Spleen (tissue), 11 donors: Measurements from ENCODE around the gene ASAP2. TPM values are rescaled to one million over a fixed set of nuclear protein-coding genes. Genes with fewer than 3 reads are reported as not detected.

Experiments used
- DNase-seq: peaks from one replicate; pipeline ENCODE4 v3.0.0-alpha.2; 2020
- H3K27ac ChIP-seq, 8 donors: fragments of 200-600 bp; sonication (generic) in 7 of 8; 1 replicate in 4 of 8; 2 replicates in 4 of 8; pipeline versions ENCODE4 v1.5.0 to v1.8.0; 2016 to 2021; ENCODE audit warnings: inconsistent platforms in 4 of 8, mild to moderate bottlenecking in 4 of 8, moderate library complexity in 1 of 8
- H3K27me3 ChIP-seq, 7 donors: fragments of 200-600 bp; sonication (generic) in 6 of 7; replicated peaks in 1 of 7; 1 replicate in 4 of 7; 2 replicates in 3 of 7; pipeline versions ENCODE4 v1.5.0 to v1.8.0; 2016 to 2021; ENCODE audit warnings: inconsistent platforms in 3 of 7, mild to moderate bottlenecking in 1 of 7
- H3K36me3 ChIP-seq, 6 donors: fragments of 200-600 bp; sonication (generic) in 5 of 6; 1 replicate in 4 of 6; 2 replicates in 2 of 6; pipeline versions ENCODE4 v1.5.0 to v1.8.0; 2016 to 2021; ENCODE audit warnings: inconsistent platforms in 2 of 6
- H3K4me1 ChIP-seq, 6 donors: fragments of 200-600 bp; sonication (generic) in 5 of 6; 1 replicate in 3 of 6; 2 replicates in 3 of 6; pipeline versions ENCODE4 v1.5.0 to v1.8.0; 2016 to 2021; ENCODE audit warnings: inconsistent platforms in 3 of 6
- H3K4me3 ChIP-seq, 8 donors: fragments of 200-600 bp; sonication (generic) in 7 of 8; 1 replicate in 4 of 8; 2 replicates in 4 of 8; pipeline versions ENCODE4 v1.5.0 to v1.8.0; 2016 to 2021; ENCODE audit warnings: inconsistent platforms in 4 of 8, mild to moderate bottlenecking in 4 of 8, moderate library complexity in 2 of 8
- H3K9me3 ChIP-seq, 8 donors: fragments of 200-600 bp; sonication (generic) in 7 of 8; 1 replicate in 4 of 8; 2 replicates in 4 of 8; pipeline versions ENCODE4 v1.5.0 to v1.8.0; 2016 to 2021; ENCODE audit warnings: inconsistent platforms in 4 of 8
- POLR2A ChIP-seq, 3 donors: fragments of 450-650 bp; IDR thresholded peaks; one replicate each; pipeline ENCODE4 v1.5.1; 2017; ENCODE audit warnings: antibody characterized with exemption in 3 of 3, mild to moderate bottlenecking in 1 of 3
- POLR2AphosphoS5 ChIP-seq, 3 donors: sonication (generic); formaldehyde crosslinking; IDR thresholded peaks; one replicate each; pipeline ENCODE4 v1.5.1; 2017; ENCODE audit warnings: antibody characterized with exemption in 3 of 3
- WGBS, 5 donors: extraction: QIAGEN DNeasy Blood & Tissue Kit in 3 of 5; methylation state at CpG; one replicate each; pipeline versions ENCODE4 v1.1.5 to v1.1.7; 2013 to 2018; 5-methylcytosine and 5-hydroxymethylcytosine counted together
- intact Hi-C: fragments of 100-400 bp; cut with DNase I; formaldehyde crosslinking; loops from one replicate; pipeline ENCODE4 v1.15.0; 2023; ENCODE audit warnings: low total_unique reads
- polyA plus RNA-seq, 3 donors: library from polyadenylated mRNA; stranded (reverse); fragments of 200-250 nt; gene quantifications; one replicate each; pipeline ENCODE4 v1.2.1, GENCODE V29; 2013
- total RNA-seq, 7 donors: library from RNA; depleted of rRNA in 3 of 7; stranded (reverse); fragments of >200 nt in 3 of 7; fragmentation: NEBNext Ultra II Directional in 4 of 7; extraction: Animal tissue kit (Norgen Biotek cat#: 25700) in 4 of 7; gene quantifications; one replicate each; pipeline versions ENCODE4 v1.1.0 to v1.2.1, GENCODE V29; 2016 to 2021
- TF ChIP-seq, protein P1 (sequence below), 11 experiments: fragments of 200-600 bp in 7 of 11; fragments of 450-650 bp in 4 of 11; sonication (generic) in 4 of 11; IDR thresholded peaks in 8 of 11; conservative IDR thresholded peaks in 3 of 11; 1 replicate in 7 of 11; 2 replicates in 4 of 11; pipeline versions ENCODE4 v1.4.0 to v1.8.0; 2016 to 2021; ENCODE audit warnings: antibody characterized with exemption in 11 of 11, inconsistent platforms in 4 of 11, mild to moderate bottlenecking in 1 of 11
- donor health status: healthy with polysubstance abuse.
- donor health status: DM: no; HTN: no; CAD: no; lungs with moderate emphysema.
- donor health status: DM: no; HTN: no; CAD: no.
- donor health status: Bipolar disorder and iron deficiency.
- donor health status: healthy.
- donor health status: DM: no; HTN: no; CAD: no.
- donor health status: DM: yes; HTN: yes; CAD: no.

Gene ASAP2
- total and polyA plus RNA-seq, 10 donors: 0.93 to 3.0 (median 2.2) TPM

GRCh38 chr2:9169349-9170107, 37.1 kb upstream of the ASAP2 start:
- intact Hi-C loops: no loop called here
- H3K27me3 ChIP-seq: peaks cover 0 to 41% (median 0%) of the 10 kb centered on the region in 7 donors
- WGBS, 5 donors: 66 to 78% (median 71%) methylated on average over 9 of the region's 9 CpGs
- DNase-seq: no peak
- H3K27ac ChIP-seq: peak overlapping the region in 2 of 8 donors; percentile 37 to 58
- H3K4me3 ChIP-seq: no peak overlapping the region
- TF ChIP-seq, protein P1, sequence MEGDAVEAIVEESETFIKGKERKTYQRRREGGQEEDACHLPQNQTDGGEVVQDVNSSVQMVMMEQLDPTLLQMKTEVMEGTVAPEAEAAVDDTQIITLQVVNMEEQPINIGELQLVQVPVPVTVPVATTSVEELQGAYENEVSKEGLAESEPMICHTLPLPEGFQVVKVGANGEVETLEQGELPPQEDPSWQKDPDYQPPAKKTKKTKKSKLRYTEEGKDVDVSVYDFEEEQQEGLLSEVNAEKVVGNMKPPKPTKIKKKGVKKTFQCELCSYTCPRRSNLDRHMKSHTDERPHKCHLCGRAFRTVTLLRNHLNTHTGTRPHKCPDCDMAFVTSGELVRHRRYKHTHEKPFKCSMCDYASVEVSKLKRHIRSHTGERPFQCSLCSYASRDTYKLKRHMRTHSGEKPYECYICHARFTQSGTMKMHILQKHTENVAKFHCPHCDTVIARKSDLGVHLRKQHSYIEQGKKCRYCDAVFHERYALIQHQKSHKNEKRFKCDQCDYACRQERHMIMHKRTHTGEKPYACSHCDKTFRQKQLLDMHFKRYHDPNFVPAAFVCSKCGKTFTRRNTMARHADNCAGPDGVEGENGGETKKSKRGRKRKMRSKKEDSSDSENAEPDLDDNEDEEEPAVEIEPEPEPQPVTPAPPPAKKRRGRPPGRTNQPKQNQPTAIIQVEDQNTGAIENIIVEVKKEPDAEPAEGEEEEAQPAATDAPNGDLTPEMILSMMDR (IDR thresholded peaks at IDR 0.05 in 8 of 11, conservative IDR thresholded peaks at IDR 0.05 in 3 of 11): no peak
- no peak for TF ChIP-seq POLR2A (IDR thresholded peaks at IDR 0.05)
- no peak for TF ChIP-seq POLR2AphosphoS5 (IDR thresholded peaks at IDR 0.05)
- H3K4me1 ChIP-seq: peaks cover 0 to 6% (median 0%) of the 10 kb centered on the region in 6 donors
- H3K9me3 ChIP-seq: no peaks in the 10 kb centered on the region
- no peaks in the 10 kb centered on the region for H3K36me3 ChIP-seq

DNA sequence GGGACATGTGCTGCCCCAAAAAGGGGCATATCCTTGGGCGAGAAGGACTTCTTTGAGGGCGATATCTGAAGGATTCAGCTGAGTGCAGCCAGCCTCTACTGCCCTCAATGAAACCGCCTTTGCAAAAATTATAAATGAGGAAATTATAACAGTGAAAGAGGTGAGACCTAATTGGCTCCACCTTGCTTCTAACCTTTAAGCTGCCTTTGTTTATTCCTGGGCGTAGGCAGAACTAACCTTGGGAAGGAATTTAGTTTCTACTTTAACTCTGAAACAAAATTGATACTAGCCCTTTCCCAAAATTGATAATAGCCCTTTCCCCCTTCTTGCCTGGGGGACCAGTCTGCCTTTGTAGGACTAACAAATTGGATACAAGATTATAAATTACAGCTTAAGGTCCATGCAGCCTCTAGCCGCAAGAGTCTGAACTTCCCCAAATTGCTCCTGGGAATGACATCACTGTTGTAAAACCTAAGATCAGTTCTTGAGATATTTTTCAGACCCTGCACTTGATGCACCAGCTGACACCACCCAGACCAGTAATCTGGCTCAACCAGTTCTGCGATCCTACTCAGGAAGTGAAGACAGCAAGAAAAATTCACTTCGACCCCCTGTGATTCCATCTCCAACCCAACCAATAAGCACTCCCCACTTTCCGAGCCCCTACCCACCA, 36.0 kb upstream of the ASAP2 start:
- H3K9me3 ChIP-seq: no peaks in the 10 kb centered on the region
- no peaks in the 10 kb centered on the region for H3K36me3 ChIP-seq
- no peak for DNase-seq
- intact Hi-C loops: no loop called here
- H3K27me3 ChIP-seq: peaks cover 0 to 41% (median 0%) of the 10 kb centered on the region in 7 donors
- H3K4me1 ChIP-seq: peaks cover 0 to 6% (median 0%) of the 10 kb centered on the region in 6 donors
- TF ChIP-seq, protein P1 (IDR thresholded peaks at IDR 0.05 in 8 of 11, conservative IDR thresholded peaks at IDR 0.05 in 3 of 11): no peak
- TF ChIP-seq POLR2AphosphoS5 (IDR thresholded peaks at IDR 0.05) (no peak), POLR2A (IDR thresholded peaks at IDR 0.05) (no peak)
- H3K4me3 ChIP-seq: no peak overlapping the region
- peak overlapping the region in 1 of 8 donors; percentile 20 for H3K27ac ChIP-seq
- WGBS, 5 donors: 56 to 73% (median 71%) methylated on average over 8 of the region's 8 CpGs

GRCh38 chr2:9174771-9175437, 31.7 kb upstream of the ASAP2 start:
- no peaks in the 10 kb centered on the region for H3K9me3 ChIP-seq
- H3K4me3 ChIP-seq: no peak overlapping the region
- no peaks in the 10 kb centered on the region for H3K4me1 ChIP-seq
- H3K27me3 ChIP-seq: peaks cover 0 to 25% (median 0%) of the 10 kb centered on the region in 7 donors
- H3K36me3 ChIP-seq: no peaks in the 10 kb centered on the region
- no peak overlapping the region for H3K27ac ChIP-seq
- 56 to 71% (median 61%) methylated on average over 10 of the region's 10 CpGs for WGBS, 5 donors
- no peak for DNase-seq
- TF ChIP-seq, protein P1 (IDR thresholded peaks at IDR 0.05 in 8 of 11, conservative IDR thresholded peaks at IDR 0.05 in 3 of 11): no peak
- TF ChIP-seq POLR2AphosphoS5 (IDR thresholded peaks at IDR 0.05): no peak
- TF ChIP-seq POLR2A (IDR thresholded peaks at IDR 0.05): no peak
- intact Hi-C loops: no loop called here
